ENCODE measurements around the gene PLEKHA5.
"Not testable (repeated sequence)": the region's sequence is repeated elsewhere in the genome, so short reads cannot be mapped to it uniquely, and the experiment has no call there.

Gene PLEKHA5

DNA sequence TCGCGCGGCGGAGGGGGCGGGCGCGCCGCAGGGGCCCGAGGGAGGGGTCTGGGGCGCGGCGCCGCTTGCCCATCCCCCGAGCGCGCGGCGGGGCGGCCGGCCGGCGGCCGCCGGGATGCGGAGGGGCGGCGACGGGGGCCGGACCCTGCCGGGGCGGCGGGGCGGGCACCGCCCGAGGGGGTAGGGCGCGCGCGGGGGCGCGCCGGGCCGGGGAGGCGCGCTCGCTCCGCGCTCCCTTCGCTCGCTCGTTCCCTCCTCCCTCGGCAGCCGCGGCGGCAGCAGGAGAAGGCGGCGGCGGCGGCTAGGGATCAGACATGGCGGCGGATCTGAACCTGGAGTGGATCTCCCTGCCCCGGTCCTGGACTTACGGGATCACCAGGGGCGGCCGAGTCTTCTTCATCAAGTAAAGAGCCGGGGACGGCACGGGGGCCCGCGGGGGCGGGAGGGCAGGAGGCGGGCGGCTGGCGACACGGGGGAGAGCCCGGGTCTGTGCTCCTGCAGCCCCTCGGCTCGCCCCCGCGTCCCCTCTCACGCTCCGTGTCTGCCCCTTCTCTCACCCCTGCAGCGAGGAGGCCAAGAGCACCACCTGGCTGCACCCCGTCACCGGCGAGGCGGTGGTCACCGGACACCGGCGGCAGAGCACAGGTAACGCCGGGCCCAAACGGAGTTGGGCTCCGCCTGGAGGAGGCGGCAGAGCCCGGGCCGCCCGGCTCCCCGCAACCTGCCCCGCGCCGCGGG is at the start of gene PLEKHA5:
PLEKHA5 (plus strand) TSS at position 248 of the 738 bp plus-strand sequence; CDS start at position 315, 67 bp downstream.
- DNase-seq: no peak

GRCh38 chr12:19080918-19081317 is 48.6 kb upstream of the PLEKHA5 start:
- DNase-seq: no peak

DNA sequence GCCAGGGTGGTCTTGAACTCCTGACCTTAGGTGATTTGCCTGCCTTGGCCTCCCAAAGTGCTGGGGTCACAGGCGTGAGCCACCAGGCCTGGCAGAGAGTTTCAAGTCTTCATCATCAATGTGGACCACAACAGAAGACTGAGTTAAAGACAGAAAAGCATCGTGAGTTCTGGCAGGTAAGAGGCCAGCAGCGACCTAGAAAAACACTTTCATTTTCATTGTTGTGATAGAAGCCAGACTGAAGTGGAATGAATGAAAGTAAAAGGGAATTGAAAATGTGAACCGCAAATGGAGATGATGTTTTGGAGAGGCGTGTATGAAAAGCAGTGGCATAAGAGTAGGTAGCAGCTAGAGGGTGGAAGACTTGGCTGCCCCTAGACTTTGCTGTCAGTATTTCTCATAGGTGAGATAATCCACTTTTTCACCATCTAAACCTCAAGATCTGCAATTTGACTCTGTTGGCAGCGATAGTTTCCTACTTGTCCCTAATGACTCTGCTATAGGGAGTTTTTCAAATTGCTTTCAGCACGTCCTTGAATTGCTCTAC is 47.1 kb upstream of the PLEKHA5 start:
- DNase-seq: no peak

DNA sequence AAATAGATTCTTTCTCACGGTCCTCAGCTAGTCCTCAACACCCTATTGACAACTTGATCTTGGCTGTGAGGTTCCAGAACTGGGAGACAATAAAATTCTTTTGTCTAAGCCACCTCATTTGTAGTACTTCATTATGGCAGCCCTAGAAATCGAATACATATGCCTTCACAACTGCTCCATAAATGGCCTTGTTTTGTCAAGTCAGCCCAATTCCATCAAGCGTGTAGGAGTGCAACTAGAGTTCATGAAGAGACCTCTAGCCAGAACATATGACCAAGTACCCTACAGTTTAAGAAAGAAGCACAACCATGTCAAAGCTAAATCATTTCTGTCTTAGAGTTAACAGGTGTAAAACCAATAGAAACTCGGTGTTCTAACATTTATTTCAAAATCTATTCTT is 45.0 kb upstream of the PLEKHA5 start:
- DNase-seq: no peak

GRCh38 chr12:19085090-19085489 is 44.4 kb upstream of the PLEKHA5 start:
- no peak for DNase-seq

- no peak for DNase-seq
Observed at GRCh38 chr12:19088606-19089005, 40.9 kb upstream of the PLEKHA5 start.

DNA sequence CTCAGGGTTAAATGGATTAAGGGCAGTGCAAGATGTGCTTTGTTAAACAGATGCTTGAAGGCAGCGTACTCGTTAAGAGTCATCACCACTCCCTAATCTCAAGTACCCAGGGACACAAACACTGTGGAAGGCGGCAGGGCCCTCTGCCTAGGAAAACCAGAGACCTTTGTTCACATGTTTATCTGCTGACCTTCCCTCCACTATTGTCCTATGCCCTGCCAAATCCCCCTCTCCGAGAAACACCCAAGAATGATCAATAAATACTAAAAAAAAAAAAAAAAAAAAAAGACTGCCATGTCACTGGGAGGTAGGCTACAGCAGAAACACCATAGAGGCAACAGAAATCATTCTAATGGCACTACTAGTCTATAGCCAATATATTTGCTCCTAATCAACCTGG is 37.1 kb upstream of the PLEKHA5 start:
- not testable (repeated sequence) for DNase-seq

DNA sequence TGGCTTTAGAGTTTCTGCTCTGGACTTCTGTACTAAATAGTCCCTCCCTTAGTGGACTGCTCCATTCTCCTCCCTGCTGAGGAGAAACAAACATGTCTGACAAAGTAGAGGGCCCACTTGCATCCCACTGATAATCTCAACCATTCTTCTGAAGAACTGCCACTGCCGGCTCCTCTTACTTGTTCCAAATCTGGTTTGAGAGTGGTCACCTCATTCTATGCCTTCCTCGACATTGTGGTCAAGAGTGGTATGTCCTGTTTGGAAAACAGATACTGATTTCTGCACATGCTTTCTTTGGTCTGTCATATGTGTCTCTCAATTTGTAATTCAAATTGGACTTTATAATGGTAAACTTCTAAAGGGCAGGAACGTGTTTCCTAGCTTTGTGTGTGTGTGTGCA is 36.3 kb upstream of the PLEKHA5 start:
- no peak for DNase-seq

DNA sequence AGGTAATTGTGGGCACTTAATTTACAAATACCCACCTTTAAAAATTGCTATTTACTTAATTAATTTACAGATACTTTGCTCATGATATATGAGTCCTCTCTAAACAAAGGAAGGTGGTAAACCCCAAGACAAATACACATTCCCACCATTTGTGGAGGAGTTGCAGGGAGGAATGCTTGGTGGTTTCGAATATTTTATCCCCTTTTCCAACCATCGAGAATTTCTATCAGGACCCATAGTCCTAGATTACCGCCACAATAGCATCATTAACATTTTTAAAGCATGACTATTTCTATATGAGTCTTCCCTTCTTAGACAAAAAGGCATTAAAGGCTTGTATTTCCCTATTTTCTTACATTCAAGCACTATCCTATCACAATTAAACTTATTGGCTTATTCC is 34.2 kb upstream of the PLEKHA5 start:
- no peak for DNase-seq

- DNase-seq: no peak
Observed at GRCh38 chr12:19095756-19096480, 33.6 kb upstream of the PLEKHA5 start.

- DNase-seq: no peak
Observed at GRCh38 chr12:19105463-19105862, 24.1 kb upstream of the PLEKHA5 start.

GRCh38 chr12:19107750-19108149 is 21.8 kb upstream of the PLEKHA5 start:
- DNase-seq: no peak

- no peak for DNase-seq
Observed at GRCh38 chr12:19110221-19110940, 19.2 kb upstream of the PLEKHA5 start.

DNA sequence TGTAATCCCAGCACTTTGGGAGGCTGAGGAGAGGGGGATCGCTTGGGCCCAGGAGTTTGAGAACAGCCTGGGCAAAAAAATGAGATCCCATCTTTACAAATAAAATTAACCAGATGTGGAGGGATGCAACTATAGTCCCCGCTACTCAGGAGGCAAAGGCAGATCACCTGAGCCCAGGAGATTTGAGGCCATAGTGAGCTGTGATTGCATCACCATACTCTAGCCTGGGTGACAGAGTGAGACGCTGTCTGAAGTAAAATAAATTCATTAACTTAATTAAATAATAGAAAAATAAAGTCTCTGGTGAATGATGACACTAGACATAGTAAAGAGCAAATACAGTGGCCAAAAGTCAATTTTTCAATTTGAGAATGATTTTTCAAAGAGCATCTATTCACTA is 16.1 kb upstream of the PLEKHA5 start:
- DNase-seq: no peak

DNA sequence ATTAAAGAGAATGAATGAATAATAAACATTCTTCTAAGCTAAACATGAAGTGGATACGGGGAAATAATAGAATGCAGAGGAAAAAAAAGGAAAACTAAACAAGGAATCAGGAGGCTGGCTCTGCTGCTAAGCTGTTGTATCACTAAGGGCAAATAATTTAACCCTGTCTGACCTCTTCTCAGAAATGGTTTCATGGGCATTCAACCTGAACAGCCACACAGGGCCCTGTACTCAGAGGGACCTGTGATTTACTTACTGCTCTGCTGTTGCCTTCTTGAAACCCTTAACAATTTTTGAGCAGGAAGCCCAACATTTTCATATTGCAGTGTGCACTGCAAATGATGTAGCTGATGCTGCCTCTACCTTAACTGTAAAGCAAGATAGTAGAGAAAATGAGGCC is 14.2 kb upstream of the PLEKHA5 start:
- DNase-seq: no peak

- no peak for DNase-seq
Observed at GRCh38 chr12:19119440-19119839, 10.1 kb upstream of the PLEKHA5 start.

DNA sequence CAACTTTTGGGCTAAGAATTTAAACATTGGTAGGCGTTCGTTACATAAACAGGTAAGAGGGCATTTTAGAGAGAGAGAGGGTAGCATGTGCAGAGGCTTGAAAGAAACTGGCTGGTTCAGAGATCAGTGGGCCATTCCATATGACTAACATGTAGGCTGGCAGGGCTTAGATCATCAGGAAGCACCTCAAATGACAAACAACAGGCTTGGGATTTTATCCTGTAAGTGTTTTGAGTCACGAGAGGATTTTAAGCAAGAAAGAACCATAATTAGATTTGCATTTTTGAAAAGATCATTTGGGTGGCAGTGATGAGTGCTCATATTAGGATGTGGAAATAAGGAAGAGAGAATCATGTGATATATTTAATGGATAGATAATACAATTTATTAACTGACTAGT is 8.7 kb upstream of the PLEKHA5 start:
- no peak for DNase-seq

GRCh38 chr12:19121449-19122018 is 8.0 kb upstream of the PLEKHA5 start:
- DNase-seq: no peak

- DNase-seq: no peak
Observed at GRCh38 chr12:19125325-19125724, 4.2 kb upstream of the PLEKHA5 start.

DNA sequence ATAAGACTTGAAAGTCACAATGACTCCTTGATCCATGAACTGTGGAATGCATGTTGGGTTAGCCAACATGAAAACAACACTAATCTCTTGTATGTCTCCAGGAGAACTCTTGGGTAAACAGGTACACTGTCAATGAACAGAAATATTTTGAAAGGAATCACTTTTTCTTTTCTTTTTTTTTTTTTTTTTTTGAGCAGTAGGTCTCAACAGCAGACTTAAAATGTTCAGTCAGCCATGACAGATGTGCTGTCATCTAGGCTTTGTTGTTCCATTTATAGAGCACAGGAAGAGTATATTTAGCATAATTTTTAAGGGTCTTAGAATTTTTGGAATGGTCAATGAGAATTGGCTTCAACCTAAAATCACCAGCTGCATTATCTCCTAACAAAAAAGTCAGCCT is 2.3 kb upstream of the PLEKHA5 start:
- no peak for DNase-seq

DNA sequence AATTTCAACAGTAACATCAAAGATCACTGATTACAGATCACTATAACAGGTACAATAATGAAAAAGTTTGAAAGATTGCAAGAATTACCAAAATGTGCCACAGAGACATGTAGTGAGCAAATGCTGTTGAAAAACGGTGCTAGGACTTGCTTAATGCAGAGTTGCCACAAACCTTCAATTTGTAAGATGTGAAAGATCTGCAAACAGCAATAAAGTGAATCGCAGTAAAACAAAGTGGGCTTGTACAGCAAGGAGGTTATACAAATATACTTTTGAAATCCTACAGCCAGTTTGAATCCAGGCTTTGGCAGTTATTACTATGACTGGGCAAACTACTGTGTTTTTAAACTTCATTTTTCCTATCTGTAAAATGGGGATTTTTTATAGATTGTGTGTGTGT is 1.0 kb upstream of the PLEKHA5 start:
- no peak for DNase-seq

GRCh38 chr12:19129122-19129485 is 429 bp upstream of the PLEKHA5 start:
- DNase-seq: no peak
